Measurements from ENCODE around the gene ZNF524. TPM values are rescaled to one million over a fixed set of nuclear protein-coding genes. Genes with fewer than 3 reads are reported as not detected.

The ZNF524 gene
- total and polyA plus RNA-seq, 2 donors (not counting 1 experiment from before 2014, with no cell fraction given) = 2.6 to 16.8 TPM

DNA sequence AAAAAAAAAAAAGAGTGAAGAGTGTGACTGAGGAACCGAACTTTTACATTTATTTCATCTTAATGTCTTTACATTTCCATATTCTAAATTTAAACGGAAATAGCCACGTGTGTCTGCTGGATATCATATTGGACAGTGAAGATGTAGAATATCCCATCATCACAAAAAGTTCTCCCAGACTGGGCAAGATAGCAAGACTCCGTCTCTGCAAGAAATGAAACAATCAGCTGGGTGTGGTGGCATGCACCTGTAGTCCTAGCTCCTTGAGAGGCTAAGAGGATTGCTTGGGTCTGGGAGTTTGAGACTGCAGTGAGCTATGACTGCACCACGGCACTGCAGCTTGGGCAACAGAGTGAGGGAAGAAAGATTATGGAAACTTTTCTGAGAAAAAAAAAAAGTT lies 23.3 kb upstream of the ZNF524 start:
- H4K20me1 ChIP-seq (ENCODE audit: control insufficient read depth, extremely low read depth, insufficient read depth, low read length) = no peaks in the 10 kb centered on the region
- DNase-seq (ENCODE audit: low read depth in 2 of 2) = no peak

GRCh38 chr19:55578031-55578760 lies 21.9 kb upstream of the ZNF524 start:
- no peak overlapping the region for H3K4me3 ChIP-seq (replicated peaks in 1 of 4; ENCODE audit: control extremely low read depth in 1 of 4, insufficient read depth in 1 of 4, low read depth in 3 of 4, low read length in 4 of 4)
- no peak for DNase-seq (ENCODE audit: low read depth in 2 of 2)
- peaks cover 4% of the 10 kb centered on the region for H3K36me3 ChIP-seq (ENCODE audit: control insufficient read depth, insufficient read depth, low read length)
- no peak overlapping the region for H3K9ac ChIP-seq (ENCODE audit: insufficient read depth, low read length)
- H3K27ac ChIP-seq (ENCODE audit: insufficient read depth, low read length) = no peak overlapping the region
- peaks cover 11% of the 10 kb centered on the region for H3K79me2 ChIP-seq (ENCODE audit: control insufficient read depth, insufficient read depth, low read length)
- H3K4me1 ChIP-seq (ENCODE audit: control insufficient read depth, extremely low read depth, insufficient read depth, low read length) = peaks cover 3% of the 10 kb centered on the region
- no peaks in the 10 kb centered on the region for H3K27me3 ChIP-seq (ENCODE audit: control insufficient read depth, insufficient read depth, low read length)
- H2AFZ ChIP-seq (ENCODE audit: low read length) = no peak overlapping the region
- no peak overlapping the region for H3K4me2 ChIP-seq (ENCODE audit: extremely low read depth, insufficient read depth, low read length)
- TF ChIP-seq EZH2 (IDR thresholded peaks at IDR 0.05; ENCODE audit: low read length, missing control alignments) = no peak
- TF ChIP-seq CTCF (conservative IDR thresholded peaks at IDR 0.05 in 1 of 2, IDR thresholded peaks at IDR 0.05 in 1 of 2; ENCODE audit: low read depth in 1 of 2, low read length in 2 of 2) = no peak
- H4K20me1 ChIP-seq (ENCODE audit: control insufficient read depth, extremely low read depth, insufficient read depth, low read length) = no peaks in the 10 kb centered on the region
- H3K9me3 ChIP-seq (ENCODE audit: control insufficient read depth, insufficient read depth, low read depth, low read length) = no peaks in the 10 kb centered on the region

More for the DNA sequence above, 23.3 kb upstream of the ZNF524 start:
- H3K27me3 ChIP-seq (ENCODE audit: control insufficient read depth, insufficient read depth, low read length) = no peaks in the 10 kb centered on the region
- no peak overlapping the region for H2AFZ ChIP-seq (ENCODE audit: low read length)
- no peak overlapping the region for H3K4me2 ChIP-seq (ENCODE audit: extremely low read depth, insufficient read depth, low read length)
- H3K4me1 ChIP-seq (ENCODE audit: control insufficient read depth, extremely low read depth, insufficient read depth, low read length) = peaks cover 3% of the 10 kb centered on the region
- H3K9me3 ChIP-seq (ENCODE audit: control insufficient read depth, insufficient read depth, low read depth, low read length) = no peaks in the 10 kb centered on the region
- peaks cover 4% of the 10 kb centered on the region for H3K36me3 ChIP-seq (ENCODE audit: control insufficient read depth, insufficient read depth, low read length)
- H3K27ac ChIP-seq (ENCODE audit: insufficient read depth, low read length) = no peak overlapping the region
- no peak overlapping the region for H3K9ac ChIP-seq (ENCODE audit: insufficient read depth, low read length)
- no peak overlapping the region for H3K4me3 ChIP-seq (replicated peaks in 1 of 4; ENCODE audit: control extremely low read depth in 1 of 4, insufficient read depth in 1 of 4, low read depth in 3 of 4, low read length in 4 of 4)
- peaks cover 11% of the 10 kb centered on the region for H3K79me2 ChIP-seq (ENCODE audit: control insufficient read depth, insufficient read depth, low read length)
- no peak for TF ChIP-seq EZH2 (IDR thresholded peaks at IDR 0.05; ENCODE audit: low read length, missing control alignments)
- no peak for TF ChIP-seq CTCF (conservative IDR thresholded peaks at IDR 0.05 in 1 of 2, IDR thresholded peaks at IDR 0.05 in 1 of 2; ENCODE audit: low read depth in 1 of 2, low read length in 2 of 2)

GRCh38 chr19:55578761-55579747 lies 21.0 kb upstream of the ZNF524 start:
- no peak for DNase-seq (ENCODE audit: low read depth in 2 of 2)
- Histone ChIP-seq H2AFZ (ENCODE audit: low read length) (no peak overlapping the region), H3K79me2 (ENCODE audit: control insufficient read depth, insufficient read depth, low read length) (peaks cover 11% of the 10 kb centered on the region), H3K9me3 (ENCODE audit: control insufficient read depth, insufficient read depth, low read depth, low read length) (no peaks in the 10 kb centered on the region), H3K27me3 (ENCODE audit: control insufficient read depth, insufficient read depth, low read length) (no peaks in the 10 kb centered on the region), H3K9ac (ENCODE audit: insufficient read depth, low read length) (no peak overlapping the region), H3K4me2 (ENCODE audit: extremely low read depth, insufficient read depth, low read length) (peak overlapping the region; percentile 94), H3K27ac (ENCODE audit: insufficient read depth, low read length) (no peak overlapping the region), H3K4me3 (replicated peaks in 1 of 4; ENCODE audit: control extremely low read depth in 1 of 4, insufficient read depth in 1 of 4, low read depth in 3 of 4, low read length in 4 of 4) (peak overlapping the region; percentile 77 to 89 (median 87)), H3K36me3 (ENCODE audit: control insufficient read depth, insufficient read depth, low read length) (peaks cover 4% of the 10 kb centered on the region), H4K20me1 (ENCODE audit: control insufficient read depth, extremely low read depth, insufficient read depth, low read length) (no peaks in the 10 kb centered on the region), H3K4me1 (ENCODE audit: control insufficient read depth, extremely low read depth, insufficient read depth, low read length) (peaks cover 3% of the 10 kb centered on the region)
- TF ChIP-seq CTCF (conservative IDR thresholded peaks at IDR 0.05 in 1 of 2, IDR thresholded peaks at IDR 0.05 in 1 of 2; ENCODE audit: low read depth in 1 of 2, low read length in 2 of 2) (no peak), EZH2 (IDR thresholded peaks at IDR 0.05; ENCODE audit: low read length, missing control alignments) (no peak)

All from fibroblast of lung (primary cell).